ENCODE data around the gene SFTPB.
"Not testable (repeated sequence)": the region's sequence is repeated elsewhere in the genome, so short reads cannot be mapped to it uniquely, and the experiment has no call there.

SFTPB gene

DNA sequence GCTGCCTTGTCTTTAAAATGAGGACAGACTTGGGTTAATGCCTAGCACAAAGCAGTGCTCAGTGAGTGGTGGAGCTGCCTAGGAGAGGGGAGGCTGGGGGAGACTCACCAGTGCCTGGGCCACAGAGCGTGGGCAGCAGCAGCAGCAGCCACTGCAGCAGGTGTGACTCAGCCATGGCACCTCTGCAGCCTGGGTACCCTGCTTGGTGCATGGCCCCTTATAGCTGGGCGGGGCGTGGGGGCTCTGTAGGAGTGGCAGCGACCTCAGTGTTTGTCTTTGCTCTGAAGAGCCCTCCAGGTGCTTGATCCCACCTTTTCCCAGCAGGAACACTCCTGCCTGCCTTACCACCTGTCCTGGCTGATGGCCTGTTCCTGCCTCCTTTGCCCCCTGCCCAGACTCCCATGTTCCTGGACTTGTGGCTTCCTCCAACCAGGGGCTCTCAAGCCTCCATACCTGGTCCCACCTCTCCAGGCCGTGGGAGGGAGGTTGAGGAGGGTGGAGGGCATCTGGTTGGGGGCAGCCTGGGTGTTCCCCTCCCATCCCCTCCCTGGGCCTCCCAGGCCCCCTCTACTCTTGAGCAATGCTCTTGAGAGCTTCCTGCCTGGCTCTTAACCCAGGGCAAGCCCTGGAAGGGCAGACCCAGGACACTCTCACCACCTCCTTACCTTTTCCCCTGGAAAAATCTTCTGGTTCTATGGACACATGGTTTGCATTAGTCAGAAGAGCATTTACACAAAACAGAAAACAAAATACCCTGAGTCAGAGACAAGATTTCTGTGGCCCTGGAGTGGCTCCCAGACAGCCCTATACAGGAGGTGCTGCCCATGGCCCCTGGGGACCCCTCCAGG lies at the start of gene SFTPB:
SFTPB (minus strand) TSS at position 191 of the 848 bp plus-strand sequence; CDS start at position 175, 16 bp downstream.
- Histone ChIP-seq H3K4me1 (no peaks in the 10 kb centered on the region), H3K36me3 (ENCODE audit: control insufficient read depth, insufficient read depth, low read length) (no peaks in the 10 kb centered on the region), H3K4me2 (ENCODE audit: low read length) (no peak within 1 kb of the TSS), H3K9ac (no peak within 1 kb of the TSS), H3K27ac (no peak within 1 kb of the TSS), H2AFZ (no peak within 1 kb of the TSS), H3K4me3 (ENCODE audit: low read depth, low read length) (no peak within 1 kb of the TSS), H3K9me3 (ENCODE audit: control insufficient read depth, low read length) (no peaks in the 10 kb centered on the region), H3K27me3 (ENCODE audit: control insufficient read depth, insufficient read depth, low read length) (no peaks in the 10 kb centered on the region), H3K79me2 (no peaks in the 10 kb centered on the region)
- TF ChIP-seq, protein P1, sequence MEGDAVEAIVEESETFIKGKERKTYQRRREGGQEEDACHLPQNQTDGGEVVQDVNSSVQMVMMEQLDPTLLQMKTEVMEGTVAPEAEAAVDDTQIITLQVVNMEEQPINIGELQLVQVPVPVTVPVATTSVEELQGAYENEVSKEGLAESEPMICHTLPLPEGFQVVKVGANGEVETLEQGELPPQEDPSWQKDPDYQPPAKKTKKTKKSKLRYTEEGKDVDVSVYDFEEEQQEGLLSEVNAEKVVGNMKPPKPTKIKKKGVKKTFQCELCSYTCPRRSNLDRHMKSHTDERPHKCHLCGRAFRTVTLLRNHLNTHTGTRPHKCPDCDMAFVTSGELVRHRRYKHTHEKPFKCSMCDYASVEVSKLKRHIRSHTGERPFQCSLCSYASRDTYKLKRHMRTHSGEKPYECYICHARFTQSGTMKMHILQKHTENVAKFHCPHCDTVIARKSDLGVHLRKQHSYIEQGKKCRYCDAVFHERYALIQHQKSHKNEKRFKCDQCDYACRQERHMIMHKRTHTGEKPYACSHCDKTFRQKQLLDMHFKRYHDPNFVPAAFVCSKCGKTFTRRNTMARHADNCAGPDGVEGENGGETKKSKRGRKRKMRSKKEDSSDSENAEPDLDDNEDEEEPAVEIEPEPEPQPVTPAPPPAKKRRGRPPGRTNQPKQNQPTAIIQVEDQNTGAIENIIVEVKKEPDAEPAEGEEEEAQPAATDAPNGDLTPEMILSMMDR (IDR thresholded peaks at IDR 0.05): no peak

DNA sequence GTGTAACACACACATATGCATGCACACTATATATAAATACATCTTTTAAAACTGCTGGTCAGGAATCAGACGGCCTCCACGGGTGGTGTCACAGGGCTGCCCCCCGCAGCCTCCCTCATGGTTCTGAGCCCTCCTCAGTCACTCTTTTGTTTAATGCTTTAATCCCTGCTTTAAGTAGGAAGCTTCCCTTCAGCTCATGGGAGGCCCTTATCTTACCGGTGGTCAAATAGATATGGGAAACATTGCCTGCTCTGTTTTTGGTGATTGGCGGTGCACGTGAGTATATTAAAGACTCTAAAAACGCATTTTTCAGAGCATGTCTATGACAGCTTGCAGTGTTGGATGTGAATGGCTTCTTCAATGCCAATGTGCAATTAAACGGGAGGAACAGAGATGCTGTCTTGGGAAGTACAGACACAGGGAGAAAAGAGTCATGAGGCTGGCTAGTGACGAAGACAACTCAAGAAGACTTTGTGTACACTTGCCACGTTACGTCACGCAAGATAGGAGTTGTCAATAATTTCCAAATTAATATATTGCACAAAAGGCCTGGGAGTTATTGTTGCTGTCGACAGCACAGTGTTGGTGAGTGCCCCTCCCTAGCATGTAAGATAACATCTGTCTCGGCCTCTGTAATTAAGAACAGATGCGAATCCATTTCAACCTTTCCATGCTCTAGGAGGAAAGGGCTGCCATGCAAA lies 49.5 kb upstream of the SFTPB start:
- no peak overlapping the region for H2AFZ ChIP-seq
- no peak overlapping the region for H3K4me2 ChIP-seq (ENCODE audit: low read length)
- H3K4me3 ChIP-seq (ENCODE audit: low read depth, low read length): no peak overlapping the region
- no peak overlapping the region for H3K27ac ChIP-seq
- H3K9ac ChIP-seq: no peak overlapping the region
- no peaks in the 10 kb centered on the region for H3K9me3 ChIP-seq (ENCODE audit: control insufficient read depth, low read length)
- H3K27me3 ChIP-seq (ENCODE audit: control insufficient read depth, insufficient read depth, low read length): no peaks in the 10 kb centered on the region
- H3K79me2 ChIP-seq: no peaks in the 10 kb centered on the region
- H3K36me3 ChIP-seq (ENCODE audit: control insufficient read depth, insufficient read depth, low read length): no peaks in the 10 kb centered on the region
- H3K4me1 ChIP-seq: no peaks in the 10 kb centered on the region
- TF ChIP-seq, protein P1 (IDR thresholded peaks at IDR 0.05): no peak

DNA sequence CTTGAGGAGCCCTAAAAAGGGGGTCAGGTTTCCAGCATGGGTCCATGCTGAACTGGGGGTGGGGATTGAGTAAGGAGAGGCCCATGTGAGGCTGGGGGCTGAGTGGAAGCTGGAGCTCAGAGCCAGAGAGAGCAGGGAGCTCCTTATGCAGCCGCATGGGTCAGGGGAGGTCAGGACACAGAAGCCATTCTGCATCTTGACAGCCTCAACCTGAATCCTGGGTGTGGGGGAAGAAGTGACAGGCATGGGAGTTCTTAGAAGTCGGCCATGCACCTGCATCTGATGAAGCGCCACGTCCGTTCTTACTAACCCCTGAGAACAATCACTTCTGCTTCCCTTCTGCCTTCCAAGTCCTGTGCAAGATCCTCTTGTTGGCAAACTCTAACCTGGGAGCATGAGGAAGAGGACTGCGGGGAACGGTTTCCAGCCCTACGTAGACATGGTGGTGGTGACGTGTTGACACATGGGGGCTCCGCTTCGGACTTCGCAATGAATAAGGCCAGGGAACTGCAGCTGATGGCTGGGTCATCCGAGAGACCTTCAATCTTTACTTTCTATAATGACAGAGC lies 48.4 kb upstream of the SFTPB start:
- TF ChIP-seq, protein P1 (IDR thresholded peaks at IDR 0.05): no peak
- H2AFZ ChIP-seq: no peak overlapping the region
- no peaks in the 10 kb centered on the region for H3K27me3 ChIP-seq (ENCODE audit: control insufficient read depth, insufficient read depth, low read length)
- H3K4me1 ChIP-seq: no peaks in the 10 kb centered on the region
- H3K27ac ChIP-seq: no peak overlapping the region
- no peak overlapping the region for H3K4me3 ChIP-seq (ENCODE audit: low read depth, low read length)
- H3K4me2 ChIP-seq (ENCODE audit: low read length): no peak overlapping the region
- H3K79me2 ChIP-seq: no peaks in the 10 kb centered on the region
- no peak overlapping the region for H3K9ac ChIP-seq
- H3K36me3 ChIP-seq (ENCODE audit: control insufficient read depth, insufficient read depth, low read length): no peaks in the 10 kb centered on the region
- H3K9me3 ChIP-seq (ENCODE audit: control insufficient read depth, low read length): no peaks in the 10 kb centered on the region

DNA sequence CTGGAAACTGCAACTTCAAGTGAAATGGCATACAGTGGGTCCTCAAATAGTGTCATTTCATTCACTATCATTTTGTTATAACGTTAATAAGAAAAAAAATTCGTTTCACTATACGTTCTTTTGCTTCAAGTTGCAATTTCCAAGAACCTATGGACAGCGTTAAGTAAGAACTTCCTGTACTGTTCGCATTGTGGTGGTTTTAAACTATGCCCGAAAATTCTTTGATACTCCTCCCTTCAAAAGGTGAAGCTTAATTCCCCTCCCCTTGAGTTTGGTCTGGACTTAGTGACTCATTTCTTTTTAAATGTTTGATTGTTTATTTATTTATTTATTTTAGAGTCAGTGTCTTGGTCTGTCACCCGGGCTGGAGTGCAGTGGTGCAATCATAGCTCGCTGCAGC lies 46.8 kb upstream of the SFTPB start:
- H3K4me3 ChIP-seq (ENCODE audit: low read depth, low read length): no peak overlapping the region
- no peak overlapping the region for H3K27ac ChIP-seq
- no peaks in the 10 kb centered on the region for H3K4me1 ChIP-seq
- H3K27me3 ChIP-seq (ENCODE audit: control insufficient read depth, insufficient read depth, low read length): no peaks in the 10 kb centered on the region
- H3K36me3 ChIP-seq (ENCODE audit: control insufficient read depth, insufficient read depth, low read length): no peaks in the 10 kb centered on the region
- no peaks in the 10 kb centered on the region for H3K9me3 ChIP-seq (ENCODE audit: control insufficient read depth, low read length)
- TF ChIP-seq, protein P1 (IDR thresholded peaks at IDR 0.05): no peak
- H3K4me2 ChIP-seq (ENCODE audit: low read length): no peak overlapping the region
- no peaks in the 10 kb centered on the region for H3K79me2 ChIP-seq
- H3K9ac ChIP-seq: no peak overlapping the region
- no peak overlapping the region for H2AFZ ChIP-seq

DNA sequence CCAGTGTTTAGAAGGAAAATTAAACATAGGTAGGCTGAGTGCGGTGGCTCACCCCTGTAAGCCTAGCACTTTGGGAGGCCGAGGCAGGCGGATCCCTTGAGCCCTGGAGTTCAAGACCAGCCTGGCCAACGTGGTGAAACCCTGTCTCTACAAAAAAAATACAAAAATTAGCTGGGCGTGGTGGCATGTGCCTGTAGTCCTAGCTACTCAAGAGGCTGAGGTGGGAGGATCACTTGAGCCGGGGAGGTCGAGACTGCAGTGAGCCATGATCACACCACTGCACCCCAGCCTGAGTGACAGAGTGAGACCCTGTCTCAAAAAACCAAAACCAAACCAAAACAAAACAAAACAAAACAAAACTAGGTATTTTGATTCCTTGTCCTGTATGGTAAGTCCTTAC lies 46.4 kb upstream of the SFTPB start:
- not testable (repeated sequence) for H3K4me3 ChIP-seq (ENCODE audit: low read depth, low read length); H3K4me1 ChIP-seq; H3K4me2 ChIP-seq (ENCODE audit: low read length); H2AFZ ChIP-seq; H3K27me3 ChIP-seq (ENCODE audit: control insufficient read depth, insufficient read depth, low read length); H3K9me3 ChIP-seq (ENCODE audit: control insufficient read depth, low read length); H3K9ac ChIP-seq; H3K36me3 ChIP-seq (ENCODE audit: control insufficient read depth, insufficient read depth, low read length); H3K27ac ChIP-seq; H3K79me2 ChIP-seq

Measured in parathyroid adenoma (tissue), 2 donors.